Measurements from ENCODE around the gene C9orf85.

Gene C9orf85

GRCh38 chr9:71937898-71938297 is 26.5 kb downstream of the C9orf85 start:
- Histone ChIP-seq H3K9ac (ENCODE audit: low read length) (no peak overlapping the region), H4K20me1 (ENCODE audit: low read depth, low read length) (peaks cover 10% of the 10 kb centered on the region), H3K4me2 (ENCODE audit: low read depth, low read length, poor library complexity, severe bottlenecking) (no peak overlapping the region), H3K9me3 (ENCODE audit: insufficient read depth, low read length) (no peaks in the 10 kb centered on the region), H3K36me3 (ENCODE audit: low read length) (no peaks in the 10 kb centered on the region), H3F3A (ENCODE audit: insufficient read depth) (no peaks in the 10 kb centered on the region), H2AFZ (ENCODE audit: low read depth, low read length, severe bottlenecking) (no peak overlapping the region), H3K4me3 (ENCODE audit: insufficient read depth, low read length, poor library complexity, severe bottlenecking) (no peak overlapping the region), H3K27me3 (ENCODE audit: low read length) (no peaks in the 10 kb centered on the region), H3K27ac (ENCODE audit: low read depth, low read length) (no peak overlapping the region), H3K79me2 (ENCODE audit: insufficient read depth, low read length) (peaks cover 30% of the 10 kb centered on the region; the same call in 1 of the 2 replicates), H3K9me2 (replicated peaks; ENCODE audit: insufficient read depth, low read length) (no peaks in the 10 kb centered on the region)
- no peak for TF ChIP-seq EZH2phosphoT487 (conservative IDR thresholded peaks at IDR 0.05; ENCODE audit: low read length)
- no peak for TF ChIP-seq CTCF (IDR thresholded peaks at IDR 0.05; ENCODE audit: insufficient read depth, low read length, poor library complexity, severe bottlenecking)

DNA sequence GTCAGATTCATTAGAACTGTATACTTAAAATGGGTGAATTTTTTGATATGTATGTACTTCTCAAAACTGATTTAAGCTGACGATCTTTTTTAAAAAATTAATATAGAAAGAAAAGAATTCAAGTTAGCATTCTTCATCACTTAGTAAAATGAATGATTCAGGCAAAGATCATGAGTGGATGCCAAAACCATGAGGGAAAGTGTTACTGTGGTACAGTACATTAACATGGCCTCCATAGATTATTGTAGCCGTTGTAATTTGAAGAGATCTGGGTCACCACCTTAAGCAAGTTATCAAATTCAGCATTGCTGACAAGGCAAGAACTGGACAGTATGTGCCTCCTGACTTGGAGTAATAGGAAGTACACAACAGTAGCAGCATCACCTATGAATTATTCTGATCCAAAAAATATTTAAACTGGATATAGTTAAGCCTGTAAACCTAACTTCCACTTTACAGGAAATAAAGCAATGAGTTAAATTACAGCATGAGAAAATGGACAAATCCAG is 29.7 kb downstream of the C9orf85 start:
- TF ChIP-seq EZH2phosphoT487 (conservative IDR thresholded peaks at IDR 0.05; ENCODE audit: low read length) = no peak
- no peak for TF ChIP-seq CTCF (IDR thresholded peaks at IDR 0.05; ENCODE audit: insufficient read depth, low read length, poor library complexity, severe bottlenecking)
- no peaks in the 10 kb centered on the region for H3K9me2 ChIP-seq (replicated peaks; ENCODE audit: insufficient read depth, low read length)
- H3K27ac ChIP-seq (ENCODE audit: low read depth, low read length) = no peak overlapping the region
- no peaks in the 10 kb centered on the region for H3F3A ChIP-seq (ENCODE audit: insufficient read depth)
- no peak overlapping the region for H3K9ac ChIP-seq (ENCODE audit: low read length)
- no peaks in the 10 kb centered on the region for H3K9me3 ChIP-seq (ENCODE audit: insufficient read depth, low read length)
- no peak overlapping the region for H2AFZ ChIP-seq (ENCODE audit: low read depth, low read length, severe bottlenecking)
- peaks cover 8% of the 10 kb centered on the region for H4K20me1 ChIP-seq (ENCODE audit: low read depth, low read length)
- no peaks in the 10 kb centered on the region for H3K36me3 ChIP-seq (ENCODE audit: low read length)
- no peak overlapping the region for H3K4me3 ChIP-seq (ENCODE audit: insufficient read depth, low read length, poor library complexity, severe bottlenecking)
- peaks cover 28% of the 10 kb centered on the region; the same call in 1 of the 2 replicates for H3K79me2 ChIP-seq (ENCODE audit: insufficient read depth, low read length)
- no peaks in the 10 kb centered on the region for H3K27me3 ChIP-seq (ENCODE audit: low read length)
- H3K4me2 ChIP-seq (ENCODE audit: low read depth, low read length, poor library complexity, severe bottlenecking) = no peak overlapping the region

DNA sequence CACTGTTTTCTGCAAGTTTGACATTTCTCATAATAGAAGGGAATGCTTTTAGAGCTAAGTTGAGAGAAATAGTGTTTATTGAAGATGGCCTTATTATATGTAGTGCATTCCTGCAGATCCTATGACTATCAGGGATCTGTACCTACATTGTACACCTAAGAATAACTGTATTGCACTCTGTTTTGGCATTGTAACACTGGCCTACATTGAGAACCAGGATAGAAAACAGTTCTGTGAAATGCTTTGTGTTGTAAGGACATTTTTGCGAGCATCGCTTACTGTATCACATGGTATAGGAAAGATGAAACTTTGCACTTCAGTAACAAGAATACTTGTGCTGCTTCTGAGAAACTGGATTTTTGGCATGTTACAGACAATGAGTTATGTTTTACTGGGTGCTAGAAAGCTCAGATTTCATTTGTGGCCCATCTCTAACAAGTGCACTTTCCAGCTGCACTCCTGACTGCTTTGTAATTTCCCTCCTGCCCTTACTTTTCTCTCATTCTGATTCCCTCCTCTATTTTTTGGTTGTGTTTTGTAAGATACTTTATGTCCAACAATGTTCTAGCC is 30.6 kb downstream of the C9orf85 start:
- no peak overlapping the region for H3K27ac ChIP-seq (ENCODE audit: low read depth, low read length)
- H3K4me3 ChIP-seq (ENCODE audit: insufficient read depth, low read length, poor library complexity, severe bottlenecking) = no peak overlapping the region
- H3K27me3 ChIP-seq (ENCODE audit: low read length) = no peaks in the 10 kb centered on the region
- no peaks in the 10 kb centered on the region for H3F3A ChIP-seq (ENCODE audit: insufficient read depth)
- H3K4me2 ChIP-seq (ENCODE audit: low read depth, low read length, poor library complexity, severe bottlenecking) = no peak overlapping the region
- no peak for TF ChIP-seq CTCF (IDR thresholded peaks at IDR 0.05; ENCODE audit: insufficient read depth, low read length, poor library complexity, severe bottlenecking)
- no peak for TF ChIP-seq EZH2phosphoT487 (conservative IDR thresholded peaks at IDR 0.05; ENCODE audit: low read length)
- no peaks in the 10 kb centered on the region for H3K9me2 ChIP-seq (replicated peaks; ENCODE audit: insufficient read depth, low read length)
- H3K9me3 ChIP-seq (ENCODE audit: insufficient read depth, low read length) = no peaks in the 10 kb centered on the region
- H3K79me2 ChIP-seq (ENCODE audit: insufficient read depth, low read length) = peaks cover 20% of the 10 kb centered on the region; the same call in 1 of the 2 replicates
- H3K9ac ChIP-seq (ENCODE audit: low read length) = no peak overlapping the region
- no peak overlapping the region for H2AFZ ChIP-seq (ENCODE audit: low read depth, low read length, severe bottlenecking)
- peaks cover 8% of the 10 kb centered on the region for H4K20me1 ChIP-seq (ENCODE audit: low read depth, low read length)
- H3K36me3 ChIP-seq (ENCODE audit: low read length) = no peaks in the 10 kb centered on the region
